Measurements from ENCODE around the gene UNC45A.
"Not testable (repeated sequence)": the region's sequence is repeated elsewhere in the genome, so short reads cannot be mapped to it uniquely, and the experiment has no call there.

UNC45A gene

GRCh38 chr15:90918034-90918788 is 16.9 kb upstream of the UNC45A start:
- no peak for DNase-seq

- DNase-seq: no peak
Measured at GRCh38 chr15:90918835-90919234, 16.2 kb upstream of the UNC45A start.

GRCh38 chr15:90921887-90922286 is 13.2 kb upstream of the UNC45A start:
- no peak for DNase-seq

GRCh38 chr15:90922712-90923322 is 12.3 kb upstream of the UNC45A start:
- not testable (repeated sequence) for DNase-seq

- DNase-seq: no peak
Measured at GRCh38 chr15:90924375-90924774, 10.7 kb upstream of the UNC45A start.

GRCh38 chr15:90926766-90927165 is 8.3 kb upstream of the UNC45A start:
- DNase-seq: not testable (repeated sequence)

GRCh38 chr15:90928106-90928505 is 7.0 kb upstream of the UNC45A start:
- DNase-seq: not testable (repeated sequence)

- DNase-seq: no peak
Measured at GRCh38 chr15:90929246-90930019, 5.7 kb upstream of the UNC45A start.

- no peak for DNase-seq
Measured at GRCh38 chr15:90930861-90931574, 4.1 kb upstream of the UNC45A start.

- no peak for DNase-seq
Measured at GRCh38 chr15:90931575-90931827, 3.6 kb upstream of the UNC45A start.

GRCh38 chr15:90931828-90932659 is 3.0 kb upstream of the UNC45A start, which contains the start of gene HDDC3:
TSS of gene HDDC3 (minus strand) at chr15:90932549. CDS start at chr15:90932540, 9 bp downstream.
- DNase-seq: peak; percentile 83

- no peak for DNase-seq
Measured at GRCh38 chr15:90932660-90932991, 2.5 kb upstream of the UNC45A start.

GRCh38 chr15:90933301-90933700 is 1.8 kb upstream of the UNC45A start:
- no peak for DNase-seq

GRCh38 chr15:90934256-90934948 is 683 bp upstream of the UNC45A start:
- peak; percentile 55 for DNase-seq

GRCh38 chr15:90936823-90937222 is 1.7 kb downstream of the UNC45A start:
- no peak for DNase-seq

GRCh38 chr15:90938261-90938660 is 3.2 kb downstream of the UNC45A start:
- no peak for DNase-seq

- DNase-seq: no peak
Measured at GRCh38 chr15:90939756-90940155, 4.7 kb downstream of the UNC45A start.

GRCh38 chr15:90941038-90941437 is 6.0 kb downstream of the UNC45A start:
- DNase-seq: no peak

GRCh38 chr15:90942354-90943120 is 7.5 kb downstream of the UNC45A start:
- no peak for DNase-seq

- no peak for DNase-seq
Measured at GRCh38 chr15:90945091-90945490, 10.0 kb downstream of the UNC45A start.

- DNase-seq: no peak
Measured at GRCh38 chr15:90946538-90946937, 11.5 kb downstream of the UNC45A start.

All from kidney glomerular epithelial cell (primary cell).